AG08395 (cell line): Measurements from ENCODE around the gene TSPAN2.

Source experiments
- DNase-seq: peaks from one replicate; pipeline ENCODE4 v3.0.0; 2012; ENCODE audit warnings: mixed read lengths, low spot score

Gene TSPAN2

DNA sequence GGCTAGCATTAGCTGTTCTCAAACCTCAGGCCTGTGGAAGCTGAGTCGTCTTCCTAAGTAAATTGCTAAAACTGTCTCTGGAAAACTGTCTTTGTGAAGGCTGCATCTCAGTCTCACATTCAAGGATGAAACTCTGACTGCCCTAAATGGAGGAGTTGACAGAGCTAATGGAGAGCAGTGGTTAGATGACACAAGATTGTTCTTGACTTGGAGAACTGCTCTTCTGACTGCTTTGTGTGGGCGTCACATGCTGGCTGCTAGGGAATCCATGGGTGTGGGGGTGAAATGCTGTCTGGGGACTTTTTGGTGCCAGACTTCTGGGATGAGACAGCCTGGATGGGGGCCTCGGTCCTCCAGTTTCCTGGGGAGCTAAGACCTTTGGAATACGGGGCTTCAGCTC lies 24.5 kb upstream of the TSPAN2 start:
- DNase-seq, result no peak

DNA sequence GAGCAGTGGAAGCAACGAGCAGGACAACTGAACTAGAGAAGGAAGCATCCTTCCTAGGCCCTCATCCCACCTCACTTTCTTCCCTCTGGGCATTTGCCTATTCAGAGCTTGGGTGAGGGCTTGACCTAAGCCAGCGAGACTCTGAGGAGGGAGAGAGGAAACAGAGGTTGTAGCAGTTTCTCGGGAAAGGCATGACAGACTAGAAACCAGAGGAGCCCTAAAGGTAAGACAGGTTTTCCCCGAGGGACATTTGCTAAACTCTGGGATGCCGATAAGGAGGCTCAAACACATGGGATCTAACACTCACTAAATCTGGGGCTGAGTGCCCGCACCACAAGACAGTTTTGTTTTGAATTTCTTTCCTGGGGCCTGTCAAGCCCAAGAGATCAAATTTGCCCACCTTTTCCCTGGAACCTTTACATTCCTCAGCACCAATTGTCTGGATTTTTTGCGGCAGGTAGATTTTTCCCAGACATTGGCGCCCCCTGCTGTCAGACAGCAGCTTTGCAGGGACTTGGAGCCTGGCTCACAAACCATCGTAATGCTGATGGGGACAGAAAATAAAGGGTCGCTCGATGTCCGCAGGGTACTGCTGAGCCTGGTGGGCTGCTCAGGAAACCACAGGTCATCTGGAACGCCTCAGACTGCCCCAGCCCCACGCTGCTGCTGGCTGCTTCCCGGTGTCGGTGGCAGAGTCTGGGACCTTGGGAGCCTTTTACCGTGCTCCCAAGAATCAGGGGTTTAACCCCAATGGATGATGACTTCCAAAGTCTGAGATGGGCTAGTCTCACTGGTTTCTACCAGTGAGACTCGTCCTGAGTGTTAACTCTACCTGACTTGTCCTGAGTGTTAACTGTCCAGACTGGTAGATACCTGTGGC lies 23.4 kb upstream of the TSPAN2 start:
- DNase-seq, result no peak

DNA sequence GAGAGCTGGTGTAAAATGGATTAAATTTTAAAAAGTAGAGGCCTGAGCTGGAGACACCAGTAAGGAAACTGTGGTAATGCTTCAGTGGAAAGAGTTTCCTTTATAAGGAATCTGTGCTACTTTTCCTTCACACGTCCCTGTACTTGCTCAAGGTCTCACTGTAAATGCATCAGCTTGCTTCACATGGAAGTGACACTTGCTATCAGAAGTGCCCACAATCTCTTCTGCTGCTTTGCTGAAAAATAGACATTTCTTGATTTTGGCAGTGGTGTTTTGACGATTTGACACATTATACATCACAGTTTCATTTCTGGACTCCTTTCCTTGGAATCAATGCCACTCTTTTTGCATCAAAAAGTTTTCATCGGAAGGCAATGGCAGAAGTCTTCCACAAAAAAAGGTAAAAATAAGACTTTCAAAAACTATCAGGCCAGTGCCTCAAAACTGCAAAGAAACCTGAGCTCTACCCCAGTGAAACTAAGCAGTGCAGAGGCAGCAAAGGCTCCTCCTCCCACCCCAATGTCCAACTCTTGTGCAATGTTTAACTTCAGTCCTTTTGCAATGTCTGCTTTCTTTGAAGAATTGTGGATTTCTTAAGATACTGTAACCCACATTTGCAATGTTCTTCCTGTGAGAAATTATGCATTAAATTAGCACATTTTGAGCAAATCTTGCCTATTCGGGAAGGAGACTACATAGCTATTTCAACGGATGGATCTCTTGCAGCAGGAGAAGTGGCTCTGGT lies 18.4 kb upstream of the TSPAN2 start:
- DNase-seq, result peak; percentile 48

DNA sequence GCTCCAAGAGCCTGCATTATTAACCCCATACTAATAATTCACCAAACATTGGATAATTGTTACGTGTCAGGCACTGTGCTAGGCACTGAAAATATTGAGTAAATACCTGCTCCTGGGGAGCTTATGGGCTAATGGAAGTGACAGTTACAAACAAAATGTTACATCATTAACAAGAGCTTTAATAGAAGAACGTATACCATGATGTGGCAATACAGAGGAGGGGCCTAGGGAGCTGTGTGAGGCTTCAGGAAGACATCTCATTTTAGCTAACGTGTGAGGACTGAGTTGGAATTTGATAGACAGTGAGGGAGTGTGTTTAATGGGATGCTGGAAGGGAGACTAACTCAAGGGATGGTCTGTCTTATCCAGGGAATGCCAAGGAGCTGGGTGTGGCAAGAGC lies 16.5 kb upstream of the TSPAN2 start:
- DNase-seq, result no peak

DNA sequence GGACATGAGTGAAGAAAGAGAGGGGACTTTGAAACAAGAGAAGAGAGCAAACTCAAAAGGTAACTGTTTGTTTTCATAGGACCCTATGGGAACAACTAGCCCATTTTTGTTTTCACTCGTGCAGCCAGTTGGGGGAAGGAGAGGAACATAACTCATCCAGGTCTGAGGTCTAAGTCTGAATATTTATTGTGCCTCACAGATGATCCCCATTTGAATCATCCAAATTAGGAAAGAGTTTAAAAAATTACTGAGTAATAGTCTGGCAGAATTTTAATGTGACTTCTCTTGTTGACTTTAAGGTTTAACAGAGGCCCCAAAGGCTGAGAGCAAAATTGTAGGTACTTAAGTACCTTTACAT lies 10.4 kb upstream of the TSPAN2 start:
- DNase-seq, result peak; percentile 42

DNA sequence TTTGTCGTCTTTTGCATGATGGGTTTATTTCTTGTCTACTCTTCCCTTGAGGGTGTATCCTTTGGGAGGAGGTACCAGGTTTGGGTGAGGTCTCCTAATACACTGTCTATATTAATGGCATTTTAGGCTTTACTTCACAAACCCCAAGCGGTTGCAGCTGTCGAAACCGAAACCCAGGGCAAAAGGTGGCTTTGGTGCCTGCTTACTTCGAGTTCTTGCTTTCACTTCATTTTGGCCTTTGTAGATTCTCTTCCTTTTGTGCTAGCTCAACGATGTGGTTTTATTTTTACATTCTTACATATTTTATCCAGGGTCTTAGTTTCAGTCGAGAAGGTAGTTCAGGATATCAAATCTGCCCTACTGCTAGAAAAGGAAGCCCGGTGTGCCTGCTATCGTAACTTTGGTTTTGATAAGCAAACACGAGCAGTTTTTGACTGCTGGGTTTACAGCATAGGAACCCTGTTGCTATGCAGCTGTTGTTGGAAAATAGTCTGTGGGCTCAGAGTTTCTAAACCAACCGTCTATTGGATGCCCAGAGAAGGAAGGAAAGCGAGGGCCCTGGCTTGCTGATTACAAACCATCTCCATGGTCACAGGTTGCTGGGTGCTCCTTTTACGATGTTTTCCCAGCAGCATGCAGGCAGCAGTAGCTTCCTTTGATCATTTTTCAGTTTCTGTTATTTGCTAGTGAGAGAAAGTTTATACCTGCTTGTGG lies 9.8 kb upstream of the TSPAN2 start:
- DNase-seq, result peak; percentile 52

DNA sequence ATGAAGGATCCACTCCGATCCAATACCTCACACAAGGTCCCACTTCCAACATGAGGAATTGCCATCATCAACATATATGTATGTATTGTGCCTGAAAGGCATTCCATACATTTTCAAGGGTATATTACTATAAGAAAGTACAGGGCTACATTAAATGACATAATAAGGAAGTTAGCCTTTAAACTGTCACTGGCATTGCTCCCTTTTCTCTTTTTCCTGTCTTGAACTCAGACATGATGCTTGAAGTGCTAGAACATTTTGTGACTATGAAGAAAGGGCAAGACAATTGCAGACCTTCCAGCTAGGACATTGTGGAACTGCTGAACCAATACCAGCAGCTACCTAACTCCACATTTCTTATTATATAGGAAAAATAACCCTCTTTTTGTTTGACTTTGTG lies 2.9 kb upstream of the TSPAN2 start:
- no peak for DNase-seq

DNA sequence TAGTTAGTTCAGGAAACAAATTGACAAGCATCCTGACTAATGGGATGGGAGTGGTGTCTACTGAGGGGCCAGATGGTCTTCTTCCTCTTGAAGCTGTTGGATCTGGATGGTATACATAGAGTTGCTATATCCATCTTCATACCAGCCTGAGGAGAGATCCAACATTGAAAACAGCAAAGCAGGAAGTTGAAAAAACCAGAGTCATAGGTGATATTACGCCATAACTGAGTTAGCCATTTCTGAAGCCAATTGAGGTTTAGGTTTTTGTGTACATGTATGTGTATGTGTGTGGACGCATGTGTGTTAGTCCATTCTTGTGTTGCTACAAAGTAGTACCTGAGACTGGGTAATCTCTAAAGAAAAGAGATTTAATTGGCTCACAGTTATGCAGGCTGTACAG lies 2.3 kb upstream of the TSPAN2 start:
- DNase-seq, result no peak

DNA sequence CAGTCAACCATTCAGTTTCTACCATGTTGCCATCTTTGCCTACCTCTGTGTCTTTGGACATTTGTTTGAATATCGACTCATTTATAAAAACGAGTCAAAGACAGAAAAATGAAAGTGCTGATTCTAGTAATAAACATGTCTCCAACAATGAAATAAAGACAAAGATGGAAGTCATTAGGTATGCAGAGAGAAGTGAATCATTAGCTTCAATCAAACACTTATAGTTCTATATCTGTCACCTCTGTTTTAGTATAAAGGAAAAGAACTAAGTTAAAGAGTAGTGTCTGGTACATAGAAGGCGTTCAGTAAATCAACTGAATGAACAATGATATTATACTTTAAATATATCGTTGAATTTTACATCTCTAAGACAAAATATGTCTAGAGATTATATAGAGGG lies 1.7 kb upstream of the TSPAN2 start:
- DNase-seq, result no peak

DNA sequence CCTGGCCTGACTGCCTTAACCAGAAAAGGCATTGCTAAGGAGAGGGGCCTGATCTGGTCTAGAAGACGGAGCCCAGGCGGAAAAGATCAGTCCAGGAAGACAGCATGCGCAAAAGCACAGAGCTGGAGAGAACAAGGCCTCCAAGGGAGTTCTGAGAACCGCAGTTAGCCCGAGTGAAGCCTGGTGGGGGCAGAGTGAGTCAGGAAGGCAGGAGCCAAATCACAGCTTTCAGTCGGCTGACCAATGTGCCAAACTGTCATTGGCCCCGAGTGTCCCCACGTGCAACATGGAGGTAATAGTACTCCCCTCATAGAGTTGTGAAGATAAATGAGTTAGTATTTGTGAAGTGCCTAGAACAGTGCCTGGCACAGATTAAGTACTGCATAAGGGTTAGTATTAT lies 1.2 kb upstream of the TSPAN2 start:
- DNase-seq, result peak; percentile 38

DNA sequence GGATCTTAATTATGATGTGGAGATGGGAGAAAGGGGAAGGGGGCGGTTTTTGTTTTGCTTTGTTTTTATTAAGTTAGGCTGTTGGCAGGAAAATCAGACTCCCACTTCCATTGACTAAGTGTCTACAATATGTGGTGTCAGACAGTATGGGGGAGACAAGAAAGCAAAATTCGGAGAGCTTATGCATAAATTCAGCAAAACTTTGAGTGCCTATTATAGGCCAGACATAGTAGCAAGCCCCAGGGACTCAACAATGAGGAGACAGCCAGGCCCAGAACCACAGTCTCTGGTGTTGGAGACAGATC lies 835 bp upstream of the TSPAN2 start:
- no peak for DNase-seq

DNA sequence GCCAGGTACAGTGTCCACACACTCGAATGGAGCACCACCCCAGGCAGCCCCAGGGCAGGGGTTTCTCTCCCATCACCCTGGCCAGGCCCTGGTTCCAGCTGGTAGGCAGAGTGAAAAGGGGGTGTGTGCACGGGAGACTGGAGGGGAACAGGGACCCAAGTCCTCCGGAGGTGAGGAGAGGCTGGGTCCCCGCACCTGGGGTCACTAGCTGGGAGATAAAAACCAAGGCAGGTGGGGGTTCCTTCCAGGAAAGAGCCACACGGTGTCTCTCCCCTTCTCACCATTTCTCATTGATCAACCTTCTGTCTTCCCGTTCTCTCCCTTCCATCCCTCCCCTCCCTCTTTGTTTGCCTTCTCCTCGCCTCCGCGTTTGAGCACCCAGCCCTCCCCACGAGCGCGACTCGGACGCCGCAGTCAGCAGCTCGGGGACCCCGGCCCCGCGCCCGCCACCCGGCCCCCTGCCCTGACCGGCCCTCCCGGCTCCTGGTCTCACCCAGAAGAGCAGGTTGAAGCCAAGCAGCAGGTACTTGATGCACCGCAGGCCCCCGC lies 358 bp downstream of the TSPAN2 start:
- DNase-seq, result no peak

DNA sequence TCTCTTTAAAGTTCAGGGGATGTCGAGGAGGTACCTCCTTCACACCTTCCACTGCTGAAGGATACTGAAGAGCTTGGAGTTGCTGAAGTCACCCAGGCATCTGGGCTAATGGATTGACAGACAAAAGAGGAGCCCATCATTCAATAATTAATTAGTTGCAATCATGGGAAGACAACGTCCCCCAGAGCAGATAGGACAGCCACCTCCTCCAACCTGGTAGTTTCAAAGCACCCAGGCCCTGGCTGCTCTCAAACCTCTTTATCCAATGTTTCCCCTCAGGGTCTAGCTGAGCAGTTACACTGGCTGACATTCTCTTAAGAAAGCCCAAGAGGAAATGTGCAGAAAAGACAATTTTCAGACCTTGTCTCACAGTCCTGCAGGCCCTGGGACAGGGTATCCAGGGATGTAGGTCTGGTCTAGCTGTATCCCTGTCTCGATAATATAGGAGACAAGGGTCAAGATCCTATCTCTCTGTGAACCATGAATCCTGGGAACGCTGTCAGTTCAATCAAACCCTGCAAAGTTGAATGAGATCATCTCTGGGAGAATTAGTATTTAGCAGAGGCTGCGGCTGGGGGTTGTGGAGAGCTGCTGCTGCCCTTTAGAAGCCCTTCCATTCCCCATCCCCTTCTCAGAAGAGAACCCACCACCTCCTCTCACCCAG lies 1.1 kb downstream of the TSPAN2 start:
- DNase-seq, result no peak

DNA sequence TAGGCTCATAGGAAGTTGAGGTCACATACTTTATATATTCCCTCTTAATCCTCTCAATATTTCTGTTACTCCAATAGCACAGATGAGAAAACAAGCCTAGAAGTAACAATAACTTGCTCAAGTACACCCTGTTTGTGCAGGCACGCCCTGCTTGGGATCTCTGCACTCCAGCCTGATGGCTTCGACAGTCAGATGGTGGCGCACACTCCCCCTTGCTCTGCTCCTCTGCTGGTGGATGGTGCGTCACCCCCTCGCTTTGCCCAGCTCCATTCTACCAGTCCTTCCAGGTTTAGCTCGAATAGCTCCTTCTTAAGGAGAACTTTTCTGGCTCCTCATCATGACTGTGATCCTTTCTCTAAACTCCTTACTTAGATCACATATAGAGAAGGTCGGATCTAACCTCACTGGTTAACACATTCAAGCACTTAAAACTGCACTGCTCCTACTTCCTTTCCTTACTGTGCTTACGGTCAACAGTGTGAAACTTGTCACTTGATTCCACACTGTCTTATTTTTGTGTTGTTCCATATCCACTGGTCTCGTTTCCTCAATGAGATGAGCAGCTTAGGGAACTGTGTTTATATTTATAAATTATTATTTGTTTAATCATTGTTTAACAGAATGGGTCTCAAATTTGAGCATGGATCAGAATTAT lies 3.0 kb downstream of the TSPAN2 start:
- DNase-seq, result no peak

DNA sequence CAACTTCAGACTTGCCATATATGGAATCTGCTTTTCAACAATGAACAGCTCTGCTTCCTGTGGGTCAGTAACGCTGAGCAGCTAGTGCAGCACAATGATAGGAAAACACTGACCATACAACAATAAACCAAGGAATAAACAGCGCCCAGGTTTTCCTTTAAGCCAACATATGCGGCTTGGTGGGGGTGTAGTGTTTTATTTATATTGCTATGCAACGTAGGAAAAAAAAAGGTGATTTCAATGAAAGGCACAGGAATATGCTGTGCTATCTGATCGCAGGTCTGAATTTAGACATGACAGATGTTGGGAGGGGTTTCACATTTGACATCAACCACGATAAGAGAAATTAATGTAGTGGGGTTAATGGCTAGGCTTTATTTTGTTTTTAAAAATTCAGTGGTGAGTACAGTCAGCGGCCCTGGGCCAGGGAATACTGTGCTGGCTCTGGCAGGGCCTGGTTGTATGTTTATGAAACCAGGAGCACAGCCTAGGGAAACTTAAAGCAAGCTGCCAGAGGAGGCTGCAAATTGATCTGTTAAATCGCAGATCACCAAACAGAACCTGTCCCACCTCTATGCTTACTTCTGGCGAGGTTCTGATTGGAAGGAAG lies 4.3 kb downstream of the TSPAN2 start:
- DNase-seq, result no peak

DNA sequence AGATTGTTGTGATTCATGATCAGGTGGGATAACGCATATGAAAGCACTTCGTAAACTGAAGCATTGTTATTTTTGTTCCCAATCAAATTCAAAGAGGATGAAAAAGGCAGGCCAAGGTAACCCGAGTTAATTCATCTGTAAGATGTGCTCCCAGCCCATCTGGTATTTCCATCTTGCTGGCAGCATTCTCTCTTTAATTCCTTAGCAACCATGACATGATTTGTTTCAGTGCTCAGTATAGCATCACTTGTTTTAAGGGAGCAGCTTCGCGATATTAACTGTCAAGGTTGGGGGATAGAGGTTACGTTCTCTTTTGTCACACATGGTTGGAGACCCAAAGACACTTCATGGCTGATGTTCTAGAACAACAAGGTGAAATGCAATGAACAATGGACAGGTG lies 6.4 kb downstream of the TSPAN2 start:
- no peak for DNase-seq

DNA sequence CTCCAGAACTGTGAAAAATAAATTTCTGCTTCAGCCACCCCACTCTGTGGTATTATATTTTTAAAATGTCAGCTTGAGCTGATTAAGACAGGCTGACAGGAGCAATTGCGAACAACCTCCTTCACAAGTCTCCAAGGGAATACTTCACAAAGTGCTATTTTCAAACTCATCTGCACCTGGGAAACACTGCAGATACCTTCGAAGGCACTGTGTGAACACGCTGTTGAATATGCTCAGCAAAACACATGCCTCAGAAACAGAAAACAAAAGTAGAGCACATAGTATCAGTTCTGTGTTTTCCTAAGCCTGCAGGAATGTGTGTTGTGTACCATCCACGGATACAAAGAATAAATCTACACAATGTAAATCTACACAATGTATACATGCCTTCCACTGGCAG lies 10.6 kb downstream of the TSPAN2 start:
- DNase-seq, result no peak

DNA sequence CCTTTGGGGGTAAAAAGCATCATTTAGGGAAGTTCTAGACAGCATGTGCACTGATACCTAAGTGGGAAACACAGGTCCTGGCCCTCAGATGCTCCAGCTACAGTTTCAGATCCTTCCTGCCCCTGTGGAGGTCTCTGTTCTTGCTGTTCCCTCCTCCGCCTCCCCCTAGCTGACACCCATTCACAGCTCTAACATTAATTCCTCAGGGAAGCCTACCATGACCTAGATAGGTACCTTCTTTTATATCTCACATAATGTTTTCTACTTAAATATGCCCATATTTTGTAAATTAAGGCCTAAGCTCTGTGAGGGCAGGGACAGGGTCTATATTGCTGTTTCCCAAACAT lies 11.3 kb downstream of the TSPAN2 start:
- no peak for DNase-seq

DNA sequence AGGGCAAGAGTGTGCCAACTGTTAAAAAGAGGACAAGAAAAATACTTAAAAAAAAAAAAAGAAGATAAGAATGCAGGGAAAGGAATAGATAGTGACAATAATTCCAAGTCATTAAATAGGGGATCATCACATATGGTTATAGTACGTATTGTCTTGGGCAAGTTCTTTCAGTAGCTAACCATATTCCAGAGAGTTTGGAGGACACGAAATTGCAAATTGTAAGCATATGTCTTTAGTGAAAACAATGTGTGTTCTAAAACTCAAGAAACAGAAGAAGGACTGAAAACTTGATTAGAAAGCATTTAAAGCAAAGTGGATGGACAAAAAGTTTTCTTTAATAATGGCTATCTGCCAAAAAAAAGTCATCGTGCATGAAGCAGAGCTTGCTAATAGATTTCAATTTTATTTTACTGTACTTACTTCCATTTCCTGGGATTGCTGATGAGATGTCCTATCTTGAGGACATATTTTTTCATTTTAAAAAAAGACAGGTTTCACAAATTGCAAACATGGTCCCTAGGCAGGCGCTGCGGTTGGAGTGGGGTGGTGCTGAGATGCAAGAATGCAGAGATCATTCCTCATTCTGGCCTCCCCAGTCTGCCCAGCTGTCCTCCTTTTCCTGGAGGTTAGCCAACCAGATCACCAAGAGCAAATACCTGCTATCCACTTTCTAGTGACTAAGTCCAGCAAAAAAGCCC lies 11.9 kb downstream of the TSPAN2 start:
- peak; percentile 57 for DNase-seq

DNA sequence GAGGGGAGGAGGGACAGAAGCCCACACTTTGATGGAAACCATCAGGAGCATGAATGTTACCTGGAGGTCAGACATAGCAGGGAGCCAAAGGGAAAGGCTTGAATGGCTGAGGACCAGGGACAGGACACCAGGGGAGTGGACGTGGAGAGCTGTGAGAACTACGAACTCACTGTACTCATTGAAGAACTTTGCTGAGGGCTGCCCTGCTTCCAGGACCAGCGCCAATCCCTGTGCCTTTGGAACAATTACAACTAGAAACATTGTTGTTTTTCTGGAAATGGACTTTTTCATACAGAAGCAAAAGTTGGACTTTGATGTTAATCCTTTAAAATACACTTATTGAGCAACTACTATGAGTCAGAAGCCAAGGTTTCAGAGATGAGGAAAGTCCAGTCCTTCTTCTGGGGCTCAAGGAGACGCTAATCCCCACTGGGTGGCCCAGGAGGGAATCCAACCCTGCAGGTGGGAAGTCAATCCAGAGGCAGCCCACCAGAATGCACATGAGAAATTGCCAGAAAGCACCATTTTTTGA lies 12.9 kb downstream of the TSPAN2 start:
- peak; percentile 40 for DNase-seq
